ENCODE results near the gene CCM2.

CCM2 gene

DNA sequence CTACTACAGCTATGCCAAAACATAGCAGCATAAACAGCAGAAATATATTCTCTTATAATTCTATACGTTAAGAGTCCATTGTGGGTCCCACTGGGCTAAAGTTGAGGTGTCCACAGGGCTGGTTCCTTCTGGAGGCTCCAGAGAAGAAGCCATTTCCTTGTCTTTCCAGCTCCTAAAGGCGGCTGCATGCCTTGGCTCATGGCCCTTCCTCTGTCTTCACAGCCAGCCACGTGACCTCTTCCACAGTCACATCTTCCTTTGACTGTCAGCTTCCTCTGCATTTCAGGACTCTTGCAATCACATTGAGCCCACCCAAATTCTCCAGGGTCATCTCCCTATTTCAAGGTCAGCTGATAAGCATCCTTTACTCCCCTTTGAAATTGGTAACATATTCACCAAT, 71.5 kb downstream of the CCM2 start:
- DNase-seq, result no peak

DNA sequence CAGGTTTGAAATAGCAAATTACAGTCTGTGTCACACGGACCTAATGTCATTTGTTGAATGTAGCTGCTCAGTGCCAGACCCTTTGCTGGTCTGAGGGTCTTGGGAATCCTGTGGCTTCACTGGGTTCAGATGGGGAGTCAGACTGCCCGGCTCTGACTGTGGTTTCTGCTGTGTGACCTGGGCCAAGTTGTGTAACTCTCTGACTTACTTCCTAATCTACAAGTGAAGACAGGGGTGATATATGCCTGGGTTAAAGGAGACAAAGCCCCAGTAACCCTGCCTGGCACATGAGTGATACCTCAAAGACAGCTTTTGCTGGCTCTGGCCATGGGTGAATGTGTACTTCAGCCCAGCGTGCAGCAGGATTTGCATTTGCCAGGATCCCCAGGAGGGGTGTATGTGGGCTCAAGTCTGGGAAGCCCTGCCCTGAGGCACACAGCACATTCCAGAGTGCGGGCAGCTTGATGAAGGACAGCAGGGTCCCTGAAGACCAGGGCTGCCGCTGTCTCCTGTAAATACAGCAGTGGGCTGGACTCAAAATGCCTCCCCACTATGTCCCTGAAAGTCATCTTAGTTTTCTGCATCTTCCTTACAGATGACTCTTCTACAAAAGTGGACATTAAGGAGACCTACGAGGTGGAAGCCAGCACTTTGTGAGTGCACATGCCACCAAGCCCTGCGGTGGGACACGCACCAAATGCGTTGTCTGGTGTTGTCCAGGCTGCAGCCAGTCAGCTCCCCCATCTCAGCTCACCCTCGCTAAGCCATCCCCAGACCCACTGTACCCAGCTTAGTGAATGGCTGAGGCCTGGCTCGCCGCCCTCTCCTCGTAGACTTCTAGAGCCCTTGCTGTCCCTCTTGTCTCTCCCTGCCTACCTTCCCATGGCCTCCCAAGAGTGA, 72.4 kb downstream of the CCM2 start:
- no peak for DNase-seq

- no peak for DNase-seq
These were observed 73.2 kb downstream of the CCM2 start for GRCh38 chr7:45073031-45073785.

GRCh38 chr7:45073786-45074527, 74.0 kb downstream of the CCM2 start:
- no peak for DNase-seq

GRCh38 chr7:45074528-45075354, 74.7 kb downstream of the CCM2 start:
- no peak for DNase-seq

- no peak for DNase-seq
These were observed 75.3 kb downstream of the CCM2 start for GRCh38 chr7:45075355-45075644.

GRCh38 chr7:45075871-45076796, 76.1 kb downstream of the CCM2 start:
- DNase-seq, result no peak

DNA sequence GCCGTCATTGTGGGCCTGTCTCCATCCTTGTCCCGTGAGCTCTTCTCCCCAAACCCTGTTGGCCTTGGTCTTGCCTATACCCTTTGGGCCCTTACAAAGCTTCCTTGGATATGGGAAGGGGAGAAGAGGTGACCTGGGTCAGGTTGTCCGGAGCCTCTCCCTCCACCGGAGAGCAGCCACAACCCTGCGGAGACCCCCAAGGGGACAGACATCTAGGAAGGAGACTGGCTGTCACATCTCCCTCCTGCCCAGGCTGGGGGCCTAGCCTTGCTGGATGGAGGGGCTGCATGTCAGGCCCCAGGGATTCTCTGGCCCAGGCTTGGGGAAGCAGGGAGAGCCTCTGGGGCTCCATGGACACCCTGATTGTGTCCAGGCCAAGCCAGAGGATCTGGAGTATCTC, 76.9 kb downstream of the CCM2 start:
- DNase-seq, result no peak

- DNase-seq, result no peak
These were observed 77.6 kb downstream of the CCM2 start for GRCh38 chr7:45077579-45077978.

- DNase-seq, result no peak
These were observed 78.2 kb downstream of the CCM2 start for GRCh38 chr7:45078125-45078681.

GRCh38 chr7:45080265-45080957, 80.4 kb downstream of the CCM2 start:
- no peak for DNase-seq

- no peak for DNase-seq
These were observed 81.1 kb downstream of the CCM2 start for GRCh38 chr7:45080958-45081669.

DNA sequence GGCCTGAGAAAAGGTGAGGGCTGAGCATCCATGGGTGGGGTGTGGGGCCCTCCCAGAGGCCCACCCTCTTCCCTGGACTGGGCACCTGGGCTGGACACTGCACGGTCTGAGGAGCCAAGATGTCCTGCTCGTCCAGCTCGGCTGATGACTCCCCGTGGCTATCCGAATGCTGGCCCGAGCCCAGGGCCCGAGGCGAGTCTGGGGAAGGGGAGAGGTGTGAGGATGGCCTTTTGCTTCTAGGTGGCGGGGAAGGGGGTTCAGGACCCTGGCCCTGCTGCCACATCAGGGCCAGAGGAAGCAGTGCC, 81.6 kb downstream of the CCM2 start:
- no peak for DNase-seq

DNA sequence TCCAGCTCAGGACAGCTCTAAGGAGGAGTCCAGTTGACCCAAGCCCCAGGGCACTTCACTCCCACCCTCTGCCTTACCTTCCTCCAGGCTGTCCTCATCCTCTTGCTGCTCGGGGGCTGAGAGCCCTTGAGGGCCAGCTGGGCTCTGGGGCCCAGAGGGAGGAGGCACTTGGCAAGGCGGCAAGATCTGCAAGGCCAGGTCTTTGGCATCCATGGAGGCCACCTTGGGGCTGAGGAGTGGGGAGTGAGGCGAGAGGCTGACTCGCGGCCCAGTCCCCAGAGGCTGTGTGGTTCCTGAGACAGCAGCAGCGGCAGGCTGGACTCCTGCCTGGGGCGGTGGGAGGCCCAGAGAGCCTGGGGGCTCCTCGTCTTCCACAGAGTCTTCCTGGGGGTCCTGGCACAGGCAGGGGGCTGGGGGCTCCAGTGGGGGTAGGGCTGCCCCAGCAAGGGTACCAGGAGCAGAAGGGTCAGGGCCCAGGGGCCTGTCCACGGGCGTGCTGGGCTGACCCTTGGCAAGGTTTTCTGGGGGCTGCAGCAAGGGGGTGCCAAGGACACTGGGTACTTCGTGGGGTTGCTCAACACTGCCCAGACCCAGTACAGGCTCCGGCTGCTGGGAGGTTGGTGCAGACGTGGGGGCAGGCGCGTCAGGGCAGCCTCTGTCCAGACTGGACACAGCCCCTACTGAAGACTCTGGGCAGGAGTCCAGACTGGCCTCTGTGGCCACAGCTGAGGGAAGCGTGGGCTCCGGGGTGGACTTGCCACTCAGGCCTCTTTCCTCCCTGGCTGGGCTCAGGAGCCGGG, 82.2 kb downstream of the CCM2 start:
- DNase-seq, result no peak

DNA sequence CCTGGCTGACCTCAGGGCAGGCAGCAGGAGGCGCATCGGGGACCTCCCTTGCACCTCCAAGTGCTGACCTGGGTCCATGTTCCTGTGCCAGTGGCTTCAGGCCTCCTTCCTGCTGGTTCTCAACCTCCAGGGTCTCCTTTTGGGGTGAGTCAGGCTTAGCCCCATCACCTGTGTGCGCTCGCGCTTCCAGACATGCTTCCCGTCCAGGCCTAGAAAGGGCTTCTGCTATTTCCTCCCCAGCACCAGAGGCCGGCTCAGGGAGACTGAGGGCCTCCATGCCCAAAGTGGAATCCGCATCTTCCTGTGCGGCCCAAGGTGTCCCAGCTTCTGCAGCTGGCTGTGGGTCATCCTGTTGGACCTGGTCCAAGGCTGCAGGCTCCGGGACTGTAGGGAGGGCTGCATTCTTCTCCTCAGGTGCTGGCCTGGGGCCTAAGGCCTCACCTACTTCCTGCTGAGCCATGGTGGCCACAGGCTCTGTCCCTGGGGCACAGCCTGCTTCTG, 82.9 kb downstream of the CCM2 start:
- DNase-seq, result no peak

- no peak for DNase-seq
These were observed 84.3 kb downstream of the CCM2 start for GRCh38 chr7:45084336-45084735.

GRCh38 chr7:45084901-45085618, 85.1 kb downstream of the CCM2 start:
- no peak for DNase-seq

DNA sequence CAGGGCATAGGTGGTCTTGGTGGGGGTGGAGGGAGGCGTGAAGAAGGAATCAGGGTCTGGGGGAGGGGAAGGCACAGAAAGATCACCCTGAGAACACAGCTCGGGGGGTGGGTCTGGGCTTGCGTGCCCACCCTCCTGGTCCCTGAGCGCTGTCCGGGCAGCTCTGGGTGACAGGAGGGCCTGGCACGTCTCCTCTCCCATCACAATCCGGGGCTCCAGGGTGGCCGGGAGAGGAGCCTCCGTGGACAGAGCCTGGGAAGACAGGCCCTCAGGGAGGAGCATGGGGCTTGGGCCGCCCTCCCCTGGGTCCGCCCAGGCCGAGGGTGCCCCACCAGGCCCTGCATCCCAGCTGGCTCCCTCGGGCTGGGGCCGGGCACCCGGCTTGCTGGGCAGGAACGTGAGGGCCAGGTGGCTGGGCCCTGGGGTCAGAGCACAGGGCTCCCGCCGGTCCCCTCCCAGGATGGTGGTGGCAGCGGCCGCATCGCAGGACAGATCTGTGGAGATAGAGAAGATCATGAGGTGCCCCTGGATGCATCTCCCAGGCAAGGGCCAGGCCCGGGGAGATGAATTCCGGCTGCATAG, 85.7 kb downstream of the CCM2 start:
- no peak for DNase-seq
